ENCODE results near the gene ZNF771. TPM values are rescaled to one million over a fixed set of nuclear protein-coding genes. Genes with fewer than 3 reads are reported as not detected.

The ZNF771 gene
- polyA plus RNA-seq, 1 of the 3 experiments (the other 2 are of a cell fraction): 20.4 TPM

DNA sequence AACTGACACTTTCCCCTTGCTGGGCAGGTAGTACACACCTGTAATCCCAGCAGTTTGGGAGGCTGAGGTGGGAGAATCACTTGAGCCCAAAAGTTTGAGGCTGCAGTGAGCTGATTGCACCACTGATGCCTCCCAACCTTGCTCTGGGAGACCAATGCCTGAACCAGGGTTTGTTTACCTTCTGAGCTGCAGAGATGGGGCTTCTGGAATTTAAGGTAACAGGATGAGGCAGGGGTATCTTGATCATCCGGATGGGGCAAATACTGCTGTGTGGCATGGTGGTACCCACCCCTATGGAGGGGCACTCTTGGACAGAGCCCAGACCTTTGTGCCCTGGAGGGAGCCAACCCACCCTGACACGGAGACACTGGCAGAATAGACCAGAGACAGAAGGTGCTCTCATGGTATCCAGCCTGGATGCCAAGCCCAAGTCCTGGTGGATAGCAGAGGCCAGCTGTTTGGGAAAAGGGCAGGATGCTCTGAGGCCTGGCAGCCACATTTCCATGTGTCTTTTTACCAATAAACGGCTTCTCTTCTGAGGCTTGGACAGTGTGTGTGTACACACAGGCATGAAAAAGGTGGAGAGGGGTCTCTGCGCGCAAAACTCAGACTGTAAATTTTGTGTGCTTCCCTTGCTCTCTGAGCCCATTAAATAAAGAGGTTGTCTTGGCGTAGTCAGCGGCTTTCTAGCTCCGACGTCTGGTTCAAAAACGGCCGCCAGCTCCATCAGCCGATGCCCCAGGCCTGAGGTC, 7.8 kb upstream of the ZNF771 start:
- Histone ChIP-seq H3K4me1 (ENCODE audit: control insufficient read depth in 1 of 2, insufficient read depth in 2 of 2, low read depth in 1 of 2, low read length in 1 of 2) (peaks cover 7 to 14% of the 10 kb centered on the region in 2 experiments; a peak in 2 of 4 replicates), H3K4me2 (peak overlapping the region; percentile 80), H3K4me3 (ENCODE audit: low read depth in 2 of 2, low read length in 1 of 2) (peak overlapping the region; percentile 54 to 66), H3K27me3 (ENCODE audit: insufficient read depth) (no peaks in the 10 kb centered on the region), H3K27ac (ENCODE audit: low read depth in 2 of 2, low read length in 1 of 2) (peak overlapping the region; percentile 89 to 97), H3K36me3 (replicated peaks in 1 of 2; ENCODE audit: control insufficient read depth in 1 of 2, insufficient read depth in 2 of 2, low read length in 1 of 2) (peaks cover 5 to 18% of the 10 kb centered on the region in 2 experiments), H2AFZ (ENCODE audit: low read depth) (peak overlapping the region; percentile 99; the same call in 1 of the 2 replicates), H3F3A (replicated peaks; ENCODE audit: insufficient read depth) (peaks cover 33% of the 10 kb centered on the region), H3K79me2 (ENCODE audit: insufficient read depth) (peaks cover 25% of the 10 kb centered on the region), H3K9me3 (no peaks in the 10 kb centered on the region), H3K9me2 (no peaks in the 10 kb centered on the region), H3K9ac (peak overlapping the region; percentile 75), H4K20me1 (ENCODE audit: insufficient read depth) (no peaks in the 10 kb centered on the region)
- 18% methylated on average over 11 of the region's 12 CpGs for WGBS (ENCODE audit: low lambda C conversion rate)
- peak; percentile 60 for DNase-seq
- TF ChIP-seq GATA2 (CRISPR knock-in tag; IDR thresholded peaks at IDR 0.05) (no peak), EZH2phosphoT487 (IDR thresholded peaks at IDR 0.05; ENCODE audit: borderline replicate concordance, low read depth) (no peak), TAF1 (IDR thresholded peaks at IDR 0.05; ENCODE audit: borderline replicate concordance, low read depth, low read length) (no peak)
- TF ChIP-seq, protein P1, sequence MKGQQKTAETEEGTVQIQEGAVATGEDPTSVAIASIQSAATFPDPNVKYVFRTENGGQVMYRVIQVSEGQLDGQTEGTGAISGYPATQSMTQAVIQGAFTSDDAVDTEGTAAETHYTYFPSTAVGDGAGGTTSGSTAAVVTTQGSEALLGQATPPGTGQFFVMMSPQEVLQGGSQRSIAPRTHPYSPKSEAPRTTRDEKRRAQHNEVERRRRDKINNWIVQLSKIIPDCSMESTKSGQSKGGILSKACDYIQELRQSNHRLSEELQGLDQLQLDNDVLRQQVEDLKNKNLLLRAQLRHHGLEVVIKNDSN (IDR thresholded peaks at IDR 0.05; ENCODE audit: borderline replicate concordance, low read depth): no peak
- TF ChIP-seq, protein P2, sequence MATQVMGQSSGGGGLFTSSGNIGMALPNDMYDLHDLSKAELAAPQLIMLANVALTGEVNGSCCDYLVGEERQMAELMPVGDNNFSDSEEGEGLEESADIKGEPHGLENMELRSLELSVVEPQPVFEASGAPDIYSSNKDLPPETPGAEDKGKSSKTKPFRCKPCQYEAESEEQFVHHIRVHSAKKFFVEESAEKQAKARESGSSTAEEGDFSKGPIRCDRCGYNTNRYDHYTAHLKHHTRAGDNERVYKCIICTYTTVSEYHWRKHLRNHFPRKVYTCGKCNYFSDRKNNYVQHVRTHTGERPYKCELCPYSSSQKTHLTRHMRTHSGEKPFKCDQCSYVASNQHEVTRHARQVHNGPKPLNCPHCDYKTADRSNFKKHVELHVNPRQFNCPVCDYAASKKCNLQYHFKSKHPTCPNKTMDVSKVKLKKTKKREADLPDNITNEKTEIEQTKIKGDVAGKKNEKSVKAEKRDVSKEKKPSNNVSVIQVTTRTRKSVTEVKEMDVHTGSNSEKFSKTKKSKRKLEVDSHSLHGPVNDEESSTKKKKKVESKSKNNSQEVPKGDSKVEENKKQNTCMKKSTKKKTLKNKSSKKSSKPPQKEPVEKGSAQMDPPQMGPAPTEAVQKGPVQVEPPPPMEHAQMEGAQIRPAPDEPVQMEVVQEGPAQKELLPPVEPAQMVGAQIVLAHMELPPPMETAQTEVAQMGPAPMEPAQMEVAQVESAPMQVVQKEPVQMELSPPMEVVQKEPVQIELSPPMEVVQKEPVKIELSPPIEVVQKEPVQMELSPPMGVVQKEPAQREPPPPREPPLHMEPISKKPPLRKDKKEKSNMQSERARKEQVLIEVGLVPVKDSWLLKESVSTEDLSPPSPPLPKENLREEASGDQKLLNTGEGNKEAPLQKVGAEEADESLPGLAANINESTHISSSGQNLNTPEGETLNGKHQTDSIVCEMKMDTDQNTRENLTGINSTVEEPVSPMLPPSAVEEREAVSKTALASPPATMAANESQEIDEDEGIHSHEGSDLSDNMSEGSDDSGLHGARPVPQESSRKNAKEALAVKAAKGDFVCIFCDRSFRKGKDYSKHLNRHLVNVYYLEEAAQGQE (IDR thresholded peaks at IDR 0.05; ENCODE audit: low read depth, low read length): no peak
- ChIA-PET POLR2A (interaction anchor here (0.5 to 1.6 kb wide), 5 partner anchors 10 to 1031 kb away, joined by 3 to 8 read pairs (median 4); partner anchors contain the start of genes SEPTIN1 and TBC1D10B), CTCF (interaction anchor here (3.7 kb wide), 1 partner anchor 10 kb away, joined by 38 read pairs; the partner anchor contains the start of gene ZNF771)

GRCh38 chr16:30401768-30402425, 5.5 kb upstream of the ZNF771 start:
- DNase-seq: no peak
- ChIA-PET POLR2A (interaction anchor here (0.6 kb wide), 1 partner anchor 43 kb away, joined by 3 read pairs; no protein-coding TSS in a partner anchor), CTCF (interaction anchor here (1.2 kb wide), 1 partner anchor 25 kb away, joined by 3 read pairs; no protein-coding TSS in a partner anchor)
- H3K9me3 ChIP-seq: no peaks in the 10 kb centered on the region
- peaks cover 29% of the 10 kb centered on the region for H3F3A ChIP-seq (replicated peaks; ENCODE audit: insufficient read depth)
- peaks cover 12% of the 10 kb centered on the region; the same call in 1 of the 2 replicates for H3K79me2 ChIP-seq (ENCODE audit: insufficient read depth)
- peaks cover 7 to 12% of the 10 kb centered on the region in 2 experiments; a peak in 1 of 4 replicates for H3K4me1 ChIP-seq (ENCODE audit: control insufficient read depth in 1 of 2, insufficient read depth in 2 of 2, low read depth in 1 of 2, low read length in 1 of 2)
- no peaks in the 10 kb centered on the region for H3K9me2 ChIP-seq
- peaks cover 5 to 18% of the 10 kb centered on the region in 2 experiments for H3K36me3 ChIP-seq (replicated peaks in 1 of 2; ENCODE audit: control insufficient read depth in 1 of 2, insufficient read depth in 2 of 2, low read length in 1 of 2)
- H3K27ac ChIP-seq (ENCODE audit: low read depth in 2 of 2, low read length in 1 of 2): no peak overlapping the region
- no peaks in the 10 kb centered on the region for H4K20me1 ChIP-seq (ENCODE audit: insufficient read depth)
- H3K9ac ChIP-seq: no peak overlapping the region
- no peak overlapping the region for H2AFZ ChIP-seq (ENCODE audit: low read depth)
- TF ChIP-seq RXRA (IDR thresholded peaks at IDR 0.05; ENCODE audit: borderline replicate concordance, low read depth): no peak
- TF ChIP-seq RFX5 (IDR thresholded peaks at IDR 0.05; ENCODE audit: low read length): no peak
- TF ChIP-seq MEF2A (IDR thresholded peaks at IDR 0.05; ENCODE audit: borderline replicate concordance, low read depth): no peak
- no peak for TF ChIP-seq TCF12 (IDR thresholded peaks at IDR 0.05)
- no peak for TF ChIP-seq MXI1 (IDR thresholded peaks at IDR 0.05; ENCODE audit: low read depth, low read length)
- no peak for TF ChIP-seq FOXJ3 (CRISPR knock-in tag; IDR thresholded peaks at IDR 0.05)
- no peak for TF ChIP-seq GATA2 (CRISPR knock-in tag; IDR thresholded peaks at IDR 0.05)
- no peak for TF ChIP-seq TEAD4 (IDR thresholded peaks at IDR 0.05; ENCODE audit: borderline replicate concordance, insufficient read depth)
- TF ChIP-seq, protein P3, sequence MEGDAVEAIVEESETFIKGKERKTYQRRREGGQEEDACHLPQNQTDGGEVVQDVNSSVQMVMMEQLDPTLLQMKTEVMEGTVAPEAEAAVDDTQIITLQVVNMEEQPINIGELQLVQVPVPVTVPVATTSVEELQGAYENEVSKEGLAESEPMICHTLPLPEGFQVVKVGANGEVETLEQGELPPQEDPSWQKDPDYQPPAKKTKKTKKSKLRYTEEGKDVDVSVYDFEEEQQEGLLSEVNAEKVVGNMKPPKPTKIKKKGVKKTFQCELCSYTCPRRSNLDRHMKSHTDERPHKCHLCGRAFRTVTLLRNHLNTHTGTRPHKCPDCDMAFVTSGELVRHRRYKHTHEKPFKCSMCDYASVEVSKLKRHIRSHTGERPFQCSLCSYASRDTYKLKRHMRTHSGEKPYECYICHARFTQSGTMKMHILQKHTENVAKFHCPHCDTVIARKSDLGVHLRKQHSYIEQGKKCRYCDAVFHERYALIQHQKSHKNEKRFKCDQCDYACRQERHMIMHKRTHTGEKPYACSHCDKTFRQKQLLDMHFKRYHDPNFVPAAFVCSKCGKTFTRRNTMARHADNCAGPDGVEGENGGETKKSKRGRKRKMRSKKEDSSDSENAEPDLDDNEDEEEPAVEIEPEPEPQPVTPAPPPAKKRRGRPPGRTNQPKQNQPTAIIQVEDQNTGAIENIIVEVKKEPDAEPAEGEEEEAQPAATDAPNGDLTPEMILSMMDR (IDR thresholded peaks at IDR 0.05): no peak
- no peak for TF ChIP-seq SIN3A (IDR thresholded peaks at IDR 0.05; ENCODE audit: borderline replicate concordance, low read depth, low read length)
- no peak for TF ChIP-seq FOSL2 (IDR thresholded peaks at IDR 0.05; ENCODE audit: borderline replicate concordance, low read depth)
- no peak for TF ChIP-seq ELF1 (IDR thresholded peaks at IDR 0.05)
- H3K27me3 ChIP-seq (ENCODE audit: insufficient read depth): no peaks in the 10 kb centered on the region
- no peak overlapping the region for H3K4me3 ChIP-seq (ENCODE audit: low read depth in 2 of 2, low read length in 1 of 2)
- 84% methylated on average over 8 of the region's 8 CpGs for WGBS (ENCODE audit: low lambda C conversion rate)
- no peak overlapping the region for H3K4me2 ChIP-seq
